NCI-H345 treated with DMSO at 0.1 percent for 48 hours (cell line): Measurements from ENCODE around the gene CDK12.
A peak's percentile ranks its signal among the peaks of the same experiment; 100 is the strongest.
"Not testable (repeated sequence)": the region's sequence is repeated elsewhere in the genome, so short reads cannot be mapped to it uniquely, and the experiment has no call there.

Experiments
- DNase-seq: peaks from one replicate; lab custom pipeline; 2025; ENCODE audit not compliant: unreplicated experiment; lab: John Stamatoyannopoulos, UW

Gene CDK12

DNA sequence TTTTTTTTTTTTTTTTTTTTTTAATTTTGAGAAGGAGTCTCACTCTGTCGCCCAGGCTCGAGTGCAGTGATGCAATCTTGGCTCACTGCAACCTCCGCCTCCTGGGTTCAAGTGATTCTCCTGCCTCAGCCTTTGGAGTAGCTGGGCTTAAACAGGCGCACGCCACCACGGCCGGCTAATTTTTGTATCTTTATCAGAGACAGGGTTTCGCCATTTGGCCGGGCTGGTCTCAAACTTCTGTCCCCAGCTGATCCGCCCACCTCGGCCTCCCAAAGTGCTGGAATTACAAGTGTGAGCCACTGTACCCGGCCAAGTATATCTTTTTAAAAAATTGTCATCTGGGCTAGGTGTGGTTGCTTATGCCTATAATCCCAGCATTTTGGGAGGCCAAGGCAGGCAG, 35.6 kb downstream of the CDK12 start:
- not testable (repeated sequence) for DNase-seq

DNA sequence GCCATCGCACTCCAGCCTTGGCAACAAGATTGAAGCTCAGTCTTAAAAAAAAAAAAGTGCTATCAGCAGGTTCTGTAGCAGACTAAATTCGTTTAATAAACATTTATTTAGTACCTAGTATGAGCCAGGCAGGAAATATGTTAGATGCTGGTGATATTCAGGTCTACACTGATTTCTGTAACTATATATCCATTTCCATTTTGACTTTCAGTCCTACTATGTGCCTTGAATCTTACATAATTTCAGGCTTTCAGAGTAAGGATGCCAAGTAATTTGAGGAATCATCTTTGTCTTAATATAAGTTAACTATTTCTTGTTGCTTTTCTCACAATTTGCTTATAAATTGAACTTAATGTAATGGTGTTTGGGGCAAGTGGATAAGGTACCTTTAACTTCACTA, 46.2 kb downstream of the CDK12 start:
- no peak for DNase-seq

DNA sequence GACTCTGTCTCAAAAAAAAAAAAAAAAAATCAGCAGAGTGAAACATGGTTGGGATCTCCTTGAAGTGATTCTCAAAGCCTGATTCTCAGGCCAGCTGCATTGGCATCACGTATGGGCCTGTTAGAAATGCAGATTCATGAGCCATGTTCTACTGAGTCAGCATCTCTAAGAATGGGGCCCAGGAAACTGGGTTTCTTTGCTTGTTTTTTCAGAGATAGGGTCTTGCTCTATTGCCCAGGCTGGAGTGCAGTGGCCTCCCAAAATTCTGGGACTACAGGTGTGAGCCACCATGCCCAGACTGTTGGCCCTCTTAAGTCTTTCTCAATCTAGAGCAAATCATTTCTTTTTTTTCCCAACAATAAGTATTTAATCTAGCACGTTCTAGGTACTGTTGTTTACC, 47.7 kb downstream of the CDK12 start:
- no peak for DNase-seq

DNA sequence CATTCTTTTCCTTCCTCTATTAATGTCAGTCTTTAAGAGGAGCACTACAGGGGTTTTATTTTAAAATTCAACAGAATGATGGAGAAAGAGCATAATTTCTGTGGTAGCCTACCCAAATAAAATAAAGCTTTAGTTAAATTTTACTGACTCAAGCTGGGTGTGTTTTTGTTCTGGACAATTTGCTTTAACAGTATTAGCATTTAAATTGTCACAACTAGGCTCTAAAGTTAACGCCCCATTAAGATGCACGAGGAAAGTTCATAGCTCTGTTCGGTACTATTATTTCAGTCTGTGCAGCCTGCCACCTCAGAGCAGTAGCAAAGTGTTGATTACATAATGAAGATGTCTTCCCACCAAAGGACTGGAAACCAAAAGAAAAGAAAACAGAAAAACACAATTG, 52.0 kb downstream of the CDK12 start:
- DNase-seq = no peak

DNA sequence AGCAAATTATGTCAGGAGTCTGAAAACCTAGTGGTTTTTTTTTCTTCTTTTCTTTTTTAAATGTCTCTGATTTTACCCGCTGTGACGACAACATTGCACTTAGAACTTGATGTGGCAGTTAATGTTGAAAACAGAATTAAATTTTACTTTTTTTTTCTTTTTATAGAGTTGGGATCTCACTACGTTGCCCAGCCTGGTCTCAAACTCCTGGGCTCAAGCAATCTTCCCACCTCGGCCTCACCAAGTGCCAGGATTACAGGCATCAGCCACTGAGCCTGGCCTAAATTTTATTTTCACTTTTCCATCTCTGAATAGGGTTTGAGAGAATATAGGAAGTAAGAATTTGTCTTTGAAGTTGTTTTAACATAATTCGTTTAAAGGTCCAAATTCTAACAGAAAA, 52.6 kb downstream of the CDK12 start:
- DNase-seq = no peak

- no peak for DNase-seq
These were observed 55.9 kb downstream of the CDK12 start for GRCh38 chr17:39517224-39517623.

DNA sequence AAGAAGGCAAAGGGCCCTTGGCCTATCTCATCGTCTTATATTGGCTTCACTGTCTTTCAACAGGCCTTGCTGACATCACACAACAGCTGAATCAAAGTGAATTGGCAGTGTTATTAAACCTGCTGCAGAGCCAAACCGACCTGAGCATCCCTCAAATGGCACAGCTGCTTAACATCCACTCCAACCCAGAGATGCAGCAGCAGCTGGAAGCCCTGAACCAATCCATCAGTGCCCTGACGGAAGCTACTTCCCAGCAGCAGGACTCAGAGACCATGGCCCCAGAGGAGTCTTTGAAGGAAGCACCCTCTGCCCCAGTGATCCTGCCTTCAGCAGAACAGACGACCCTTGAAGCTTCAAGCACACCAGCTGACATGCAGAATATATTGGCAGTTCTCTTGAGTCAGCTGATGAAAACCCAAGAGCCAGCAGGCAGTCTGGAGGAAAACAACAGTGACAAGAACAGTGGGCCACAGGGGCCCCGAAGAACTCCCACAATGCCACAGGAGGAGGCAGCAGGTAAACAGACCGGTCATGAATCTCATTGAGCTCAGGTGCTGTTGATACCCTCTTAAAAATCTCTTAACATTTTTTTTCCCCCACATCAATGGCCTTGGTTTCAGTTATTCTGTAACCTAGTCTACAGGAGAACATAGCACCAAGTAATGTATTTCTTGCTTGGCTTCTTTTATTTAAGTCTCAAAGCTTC, 64.7 kb downstream of the CDK12 start:
- no peak for DNase-seq

DNA sequence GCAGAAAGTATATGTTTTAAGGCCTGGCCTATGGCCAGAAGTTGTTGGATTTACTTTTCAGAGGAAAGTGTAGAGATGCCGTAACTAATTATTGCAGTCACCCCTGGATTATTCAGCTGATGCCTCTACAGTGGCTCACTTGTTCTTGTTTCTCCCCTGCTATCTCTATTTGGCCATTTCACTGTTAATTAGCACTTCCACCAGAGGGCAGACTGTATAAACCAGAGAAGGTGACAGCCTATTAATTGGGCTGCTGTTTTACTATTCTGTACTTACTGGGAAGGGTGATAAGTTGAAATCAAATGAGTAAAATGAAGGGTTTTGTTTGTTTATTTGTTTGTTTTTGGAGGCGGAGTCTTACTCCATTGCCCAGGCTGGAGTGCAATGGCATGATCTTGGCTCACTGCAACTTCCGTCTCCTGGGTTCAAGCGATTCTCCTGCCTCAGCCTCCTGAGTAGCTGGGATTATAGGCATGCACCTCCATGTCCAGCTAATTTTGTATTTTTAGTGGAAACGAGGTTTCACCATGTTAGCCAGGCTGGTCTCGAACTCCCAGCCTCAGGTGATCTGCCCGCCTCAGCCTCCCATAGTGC, 66.0 kb downstream of the CDK12 start:
- DNase-seq = no peak

GRCh38 chr17:39529455-39529854, 68.2 kb downstream of the CDK12 start:
- no peak for DNase-seq

DNA sequence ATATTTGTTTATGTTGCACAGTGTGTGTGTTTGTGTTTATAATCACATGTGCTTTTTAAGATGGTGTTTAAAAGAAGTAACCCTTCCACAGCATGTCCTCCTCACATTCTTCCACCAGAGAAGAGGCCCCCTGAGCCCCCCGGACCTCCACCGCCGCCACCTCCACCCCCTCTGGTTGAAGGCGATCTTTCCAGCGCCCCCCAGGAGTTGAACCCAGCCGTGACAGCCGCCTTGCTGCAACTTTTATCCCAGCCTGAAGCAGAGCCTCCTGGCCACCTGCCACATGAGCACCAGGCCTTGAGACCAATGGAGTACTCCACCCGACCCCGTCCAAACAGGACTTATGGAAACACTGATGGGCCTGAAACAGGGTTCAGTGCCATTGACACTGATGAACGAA, 69.2 kb downstream of the CDK12 start:
- DNase-seq = no peak

DNA sequence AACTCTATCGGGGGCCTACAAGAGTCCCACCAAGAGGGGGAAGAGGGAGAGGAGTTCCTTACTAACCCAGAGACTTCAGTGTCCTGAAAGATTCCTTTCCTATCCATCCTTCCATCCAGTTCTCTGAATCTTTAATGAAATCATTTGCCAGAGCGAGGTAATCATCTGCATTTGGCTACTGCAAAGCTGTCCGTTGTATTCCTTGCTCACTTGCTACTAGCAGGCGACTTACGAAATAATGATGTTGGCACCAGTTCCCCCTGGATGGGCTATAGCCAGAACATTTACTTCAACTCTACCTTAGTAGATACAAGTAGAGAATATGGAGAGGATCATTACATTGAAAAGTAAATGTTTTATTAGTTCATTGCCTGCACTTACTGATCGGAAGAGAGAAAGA, 70.0 kb downstream of the CDK12 start:
- DNase-seq = no peak

DNA sequence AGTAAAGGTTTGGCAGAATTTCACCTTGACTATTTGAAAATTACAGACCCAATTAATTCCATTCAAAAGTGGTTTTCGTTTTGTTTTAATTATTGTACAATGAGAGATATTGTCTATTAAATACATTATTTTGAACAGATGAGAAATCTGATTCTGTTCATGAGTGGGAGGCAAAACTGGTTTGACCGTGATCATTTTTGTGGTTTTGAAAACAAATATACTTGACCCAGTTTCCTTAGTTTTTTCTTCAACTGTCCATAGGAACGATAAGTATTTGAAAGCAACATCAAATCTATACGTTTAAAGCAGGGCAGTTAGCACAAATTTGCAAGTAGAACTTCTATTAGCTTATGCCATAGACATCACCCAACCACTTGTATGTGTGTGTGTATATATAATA, 72.6 kb downstream of the CDK12 start:
- DNase-seq = no peak

DNA sequence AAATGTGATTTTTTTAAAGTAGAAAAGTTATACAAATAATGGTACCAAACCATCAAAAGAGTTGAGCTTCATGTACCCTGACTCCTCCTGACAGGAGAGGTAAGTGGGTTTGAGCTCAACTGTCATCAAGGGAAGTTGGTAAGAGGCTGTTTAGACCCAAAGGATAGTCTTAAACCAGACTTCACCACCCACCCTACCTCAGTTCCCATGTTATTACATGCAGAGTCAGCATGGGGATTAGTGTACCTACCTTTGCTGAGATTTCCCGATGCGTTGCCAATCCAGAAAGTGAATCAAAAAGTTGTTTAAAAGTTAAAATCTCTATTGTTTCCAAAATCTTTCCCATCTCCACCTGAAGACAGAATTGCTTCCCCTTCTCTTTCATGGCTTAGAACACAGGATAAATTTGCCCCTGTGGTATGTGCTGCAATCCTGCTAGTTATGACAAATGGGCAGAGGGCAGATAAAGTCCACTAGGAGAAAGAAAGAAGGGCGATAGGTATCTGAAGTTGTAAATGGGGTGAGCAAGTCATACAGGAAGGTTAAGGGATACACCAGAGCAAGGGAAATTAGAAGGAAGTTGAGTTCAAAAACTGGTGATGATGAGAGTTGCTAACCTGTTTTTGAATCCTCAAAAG, 73.6 kb downstream of the CDK12 start:
- DNase-seq = no peak

DNA sequence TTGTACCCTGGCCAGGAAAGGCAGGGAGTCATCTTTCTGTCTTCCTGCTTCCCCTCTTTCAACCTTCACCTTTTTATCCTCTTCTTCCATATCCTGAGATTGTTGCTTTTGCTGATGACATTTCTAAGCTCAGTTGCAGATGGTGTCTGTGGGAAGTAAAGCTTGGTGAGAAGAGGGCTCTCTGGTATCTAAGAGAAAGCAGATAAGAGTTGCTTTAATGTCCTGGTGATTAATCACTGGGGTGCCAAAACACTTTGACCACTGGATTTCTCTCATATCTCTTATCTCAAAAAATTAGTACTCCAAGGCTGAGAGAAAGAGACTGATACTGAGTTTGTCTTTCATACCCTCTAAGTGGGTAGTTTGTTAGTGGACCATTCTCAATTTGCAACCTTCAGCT, 75.2 kb downstream of the CDK12 start:
- DNase-seq = no peak

- not testable (repeated sequence) for DNase-seq
These were observed 76.1 kb downstream of the CDK12 start for GRCh38 chr17:39537364-39537763.

DNA sequence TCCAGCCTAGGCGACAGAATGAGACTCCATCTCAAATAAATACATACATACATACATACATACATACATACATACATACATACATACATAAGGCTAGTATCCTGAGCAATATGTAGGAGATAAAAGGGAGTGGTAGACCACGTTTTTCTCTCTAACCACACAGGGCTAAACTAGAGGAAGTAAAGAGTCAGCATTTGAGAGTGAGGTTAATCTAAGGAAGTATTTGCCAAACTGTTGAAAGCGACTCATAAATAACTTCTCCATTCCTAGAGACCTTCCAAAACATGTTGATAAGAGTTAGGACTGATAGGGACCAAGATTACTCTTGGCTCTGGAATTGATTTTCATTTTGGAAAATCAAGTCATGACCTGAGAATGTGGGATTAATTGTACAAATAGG, 77.6 kb downstream of the CDK12 start:
- DNase-seq = no peak

DNA sequence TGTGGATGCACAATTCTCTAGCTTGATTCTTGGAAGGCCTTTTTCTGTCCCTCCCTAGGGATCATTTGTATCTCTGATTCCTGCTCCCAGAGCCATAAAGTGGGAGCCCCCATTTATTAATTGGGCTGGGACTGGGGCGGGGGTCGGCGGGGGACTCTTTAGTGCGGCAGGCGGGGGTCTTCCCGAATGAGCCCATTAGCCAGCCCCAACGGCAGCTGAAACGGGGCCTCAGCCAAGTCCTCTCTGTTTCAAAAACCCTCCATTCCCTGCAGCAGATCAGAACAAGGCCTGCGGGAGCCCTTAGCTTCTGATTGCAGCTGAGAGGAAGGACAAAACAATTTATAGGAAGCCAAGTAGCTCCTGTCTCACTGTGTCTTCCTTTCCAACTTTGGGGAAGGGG, 79.3 kb downstream of the CDK12 start:
- no peak for DNase-seq

DNA sequence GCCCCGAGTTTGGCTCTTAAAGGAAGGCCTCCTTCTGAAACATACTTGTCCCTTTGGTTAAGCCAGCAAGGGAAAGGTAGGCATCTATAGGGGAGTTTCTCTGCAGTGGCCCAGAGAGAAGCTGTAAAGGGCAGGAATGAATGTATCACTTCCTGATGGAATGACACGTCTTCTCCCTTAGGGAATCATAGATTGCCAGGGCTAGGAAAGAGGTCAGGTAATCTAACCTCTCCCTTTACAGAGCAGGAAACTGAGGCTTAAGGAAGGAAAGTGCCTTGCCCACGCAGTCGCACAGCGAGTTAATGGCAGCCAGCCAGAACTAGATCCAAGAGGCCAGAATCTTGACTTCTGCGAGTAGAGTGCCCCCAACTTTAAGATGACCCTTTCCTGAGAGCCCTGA, 80.4 kb downstream of the CDK12 start:
- DNase-seq = no peak

DNA sequence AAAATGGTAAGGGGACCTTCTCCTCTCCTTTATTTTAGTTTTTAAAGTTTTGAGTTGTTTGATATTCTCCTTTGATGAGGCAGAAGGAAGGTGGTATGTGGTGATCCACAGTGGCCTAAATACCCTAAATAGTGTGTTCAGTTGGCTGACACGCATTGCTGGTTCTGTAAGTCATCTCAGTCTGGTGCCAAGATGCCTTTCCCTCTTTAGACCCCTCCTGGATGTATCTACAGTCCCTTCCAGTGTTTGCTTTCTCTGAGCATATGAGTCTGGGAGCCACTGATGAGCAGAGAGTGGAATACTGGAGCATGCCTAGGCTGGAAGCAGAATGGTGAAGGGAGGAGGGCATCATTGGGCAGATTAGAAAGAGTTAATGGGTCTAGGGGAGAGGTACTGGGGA, 81.9 kb downstream of the CDK12 start:
- DNase-seq = no peak

DNA sequence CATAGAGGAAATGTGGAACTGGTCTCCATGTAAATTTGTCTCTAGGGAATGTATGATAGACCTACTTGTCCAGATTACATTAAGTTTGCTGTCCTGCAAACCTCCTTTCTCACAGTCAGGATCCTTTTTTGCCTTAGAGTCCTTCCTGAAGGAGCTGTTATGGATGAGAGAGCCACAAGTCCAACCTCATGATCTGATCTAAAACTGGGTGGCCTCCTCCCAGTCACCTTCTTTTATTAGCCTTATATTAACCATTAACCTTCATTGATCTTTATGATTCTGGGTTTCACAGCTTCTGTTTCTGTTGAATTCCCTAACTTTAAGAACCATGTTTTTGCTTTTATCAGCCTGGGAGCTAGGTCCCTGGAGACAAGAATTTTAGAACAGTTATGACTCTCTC, 82.4 kb downstream of the CDK12 start:
- no peak for DNase-seq

GRCh38 chr17:39544361-39544760, 83.1 kb downstream of the CDK12 start:
- DNase-seq = not testable (repeated sequence)

DNA sequence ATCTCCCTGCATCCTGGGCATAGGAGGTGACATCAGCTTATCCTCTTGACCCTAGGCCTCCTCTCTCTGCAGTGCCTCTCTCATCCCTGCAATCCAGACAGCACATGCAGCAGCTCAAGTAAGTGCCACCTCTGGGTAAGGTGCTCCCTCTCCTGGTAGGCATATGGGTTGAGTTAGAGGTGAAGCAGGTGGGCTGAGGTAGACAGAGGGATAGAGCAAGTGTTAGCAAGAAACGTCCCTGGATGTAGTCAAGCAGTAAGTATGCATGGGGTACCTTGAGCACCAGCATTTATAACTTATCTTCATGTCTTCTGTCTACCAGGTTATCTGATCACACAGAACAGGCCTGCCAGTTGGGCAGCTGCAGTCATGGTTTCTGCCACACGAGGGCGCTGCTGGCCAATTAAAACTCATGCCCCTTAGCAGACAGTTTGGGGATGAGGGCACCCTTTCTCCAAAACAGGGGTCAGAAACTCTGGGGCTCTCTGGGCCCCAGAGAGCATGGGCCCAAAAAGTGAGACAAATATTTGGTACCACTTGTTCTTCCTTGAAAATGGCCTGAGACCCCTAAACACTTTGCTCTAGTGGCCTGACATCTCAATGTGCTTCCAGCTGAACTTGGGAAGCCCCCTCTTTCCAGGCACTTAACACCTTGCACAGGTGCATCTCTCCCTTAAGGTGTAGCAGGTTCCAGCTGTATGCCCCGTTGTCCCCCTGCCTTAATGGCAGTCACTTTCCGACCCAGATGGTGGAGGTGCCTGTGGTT, 86.6 kb downstream of the CDK12 start:
- peak; percentile 9 for DNase-seq
